ENCODE data around the gene LRMDA.

LRMDA gene

GRCh38 chr10:76126607-76127527 is 695.4 kb downstream of the LRMDA start:
- no peak for TF ChIP-seq CTCF (IDR thresholded peaks at IDR 0.05)

GRCh38 chr10:76127984-76128589 is 696.7 kb downstream of the LRMDA start:
- TF ChIP-seq CTCF (IDR thresholded peaks at IDR 0.05): no peak

GRCh38 chr10:76129213-76129612 is 697.8 kb downstream of the LRMDA start:
- TF ChIP-seq CTCF (IDR thresholded peaks at IDR 0.05): no peak

- no peak for TF ChIP-seq CTCF (IDR thresholded peaks at IDR 0.05)
Observed at GRCh38 chr10:76130892-76131291, 699.5 kb downstream of the LRMDA start.

GRCh38 chr10:76133597-76134255 is 702.3 kb downstream of the LRMDA start:
- TF ChIP-seq CTCF (IDR thresholded peaks at IDR 0.05): no peak

- TF ChIP-seq CTCF (IDR thresholded peaks at IDR 0.05): no peak
Observed at GRCh38 chr10:76136961-76137360, 705.5 kb downstream of the LRMDA start.

GRCh38 chr10:76138286-76138685 is 706.9 kb downstream of the LRMDA start:
- TF ChIP-seq CTCF (IDR thresholded peaks at IDR 0.05): no peak
